GM23248 (cell line): ENCODE measurements around the gene TWSG1. TPM values are rescaled to one million over a fixed set of nuclear protein-coding genes. Genes with fewer than 3 reads are reported as not detected.

Experiments
- DNase-seq: peaks from one replicate; pipeline ENCODE4 v3.0.0-alpha.2; 2015
- H2AFZ ChIP-seq: fragments of 200-600 bp; sonication (generic); 2 replicates; pipeline ENCODE4 v1.6.1; 2016; ENCODE audit warnings: antibody characterized with exemption
- H3F3A ChIP-seq: fragments of 200-600 bp; sonication (generic); 2 replicates; pipeline ENCODE4 v1.6.1; 2016; ENCODE audit warnings: mild to moderate bottlenecking, antibody characterized with exemption, mixed run types; ENCODE audit not compliant: insufficient read depth
- H3K27ac ChIP-seq: fragments of 200-600 bp; sonication (generic); 2 replicates; pipeline ENCODE4 v1.5.1; 2016; ENCODE audit warnings: mild to moderate bottlenecking
- H3K27me3 ChIP-seq: fragments of 200-600 bp; sonication (generic); replicated peaks from 2 replicates; pipeline ENCODE4 v1.6.1; 2016; ENCODE audit warnings: mild to moderate bottlenecking; ENCODE audit not compliant: insufficient read depth
- H3K36me3 ChIP-seq: fragments of 200-600 bp; sonication (generic); 2 replicates; pipeline ENCODE4 v1.6.1; 2016; ENCODE audit warnings: low read depth, mild to moderate bottlenecking
- H3K4me1 ChIP-seq: fragments of 200-600 bp; sonication (generic); 2 replicates; pipeline ENCODE4 v1.6.1; 2016; ENCODE audit warnings: mild to moderate bottlenecking; ENCODE audit not compliant: insufficient read depth
- H3K4me2 ChIP-seq: fragments of 200-600 bp; sonication (generic); one replicate; pipeline ENCODE4 v1.6.1; 2016; ENCODE audit warnings: mild to moderate bottlenecking; ENCODE audit not compliant: unreplicated experiment
- H3K4me3 ChIP-seq: fragments of 200-600 bp; sonication (generic); 2 replicates; pipeline ENCODE4 v1.5.1; 2016; ENCODE audit warnings: mild to moderate bottlenecking
- H3K79me2 ChIP-seq: fragments of 200-600 bp; sonication (generic); 2 replicates; pipeline ENCODE4 v1.6.1; 2016; ENCODE audit warnings: mild to moderate bottlenecking; ENCODE audit not compliant: insufficient read depth
- H3K9ac ChIP-seq: fragments of 200-600 bp; sonication (generic); 2 replicates; pipeline ENCODE4 v1.6.1; 2016; ENCODE audit warnings: mild to moderate bottlenecking
- H3K9me2 ChIP-seq: fragments of 200-600 bp; sonication (generic); 2 replicates; pipeline ENCODE4 v1.6.1; 2016; ENCODE audit warnings: mixed run types, mild to moderate bottlenecking, moderate library complexity; ENCODE audit not compliant: insufficient read depth
- H3K9me3 ChIP-seq: fragments of 200-600 bp; sonication (generic); one replicate; pipeline ENCODE4 v1.6.1; 2017; ENCODE audit warnings: low read depth
- H4K20me1 ChIP-seq: fragments of 200-600 bp; sonication (generic); 2 replicates; pipeline ENCODE4 v1.6.0; 2016; ENCODE audit not compliant: insufficient read depth
- EZH2 ChIP-seq: fragments of 200-600 bp; sonication (generic); IDR thresholded peaks from 2 replicates; pipeline ENCODE4 v1.6.1; 2018; ENCODE audit warnings: antibody characterized with exemption, mild to moderate bottlenecking; ENCODE audit not compliant: insufficient read depth, poor library complexity, severe bottlenecking
- EZH2phosphoT487 ChIP-seq: fragments of 200-600 bp; sonication (generic); IDR thresholded peaks from 2 replicates; pipeline ENCODE4 v1.6.1; 2018; ENCODE audit warnings: antibody characterized with exemption, moderate library complexity, mild to moderate bottlenecking, low read depth; ENCODE audit not compliant: insufficient read depth
- WGBS, 2 experiments: methylation state at CpG; one replicate each; pipeline ENCODE4 v1.1.6; 2015 to 2017; ENCODE audit warnings: low lambda C conversion rate in 2 of 2, low coverage in 1 of 2; ENCODE audit errors: missing lambda C conversion rate in 2 of 2; 5-methylcytosine and 5-hydroxymethylcytosine counted together
- in situ Hi-C: fragments of 300-500 bp; cut with MboI; formaldehyde crosslinking; loops from 2 replicates; pipeline ENCODE4 v1.15.0; 2020
- polyA plus RNA-seq: library from polyadenylated mRNA; unstranded; fragments of >200 nt; fragmentation: Nextera tagmentation; extraction: Ambion mirVana; gene quantifications from 2 replicates; pipeline ENCODE4 v1.2.1, GENCODE V29; 2016
- total RNA-seq: library from RNA; depleted of rRNA; stranded (reverse); fragments of >200 nt; shearing (Covaris generic); gene quantifications from 2 replicates; pipeline ENCODE4 v1.2.3, GENCODE V29; 2014; rRNA removed

Gene TWSG1
- total RNA-seq (124 and 136 TPM in 2 replicates), polyA plus RNA-seq (113 and 116 TPM in 2 replicates)

- Histone ChIP-seq H3K9me2 (no peaks in the 10 kb centered on the region), H3K79me2 (peaks cover 44% of the 10 kb centered on the region), H3K9ac (peak within 1 kb of the TSS; percentile 83), H3K27me3 (no peaks in the 10 kb centered on the region), H3K4me1 (peaks cover 19% of the 10 kb centered on the region), H3K9me3 (no peaks in the 10 kb centered on the region), H4K20me1 (no peaks in the 10 kb centered on the region), H2AFZ (peak within 1 kb of the TSS; percentile 99), H3K4me2 (peak within 1 kb of the TSS; percentile 90), H3K4me3 (peak within 1 kb of the TSS; percentile 92), H3K36me3 (peaks cover 16% of the 10 kb centered on the region; the same call in 1 of the 2 replicates), H3K27ac (peak within 1 kb of the TSS; percentile 78), H3F3A (peaks cover 10% of the 10 kb centered on the region; the same call in 1 of the 2 replicates)
- in situ Hi-C loops: no loop called here
- WGBS, 2 experiments: 0 to 2% methylated on average over 11 to 55 of the region's 67 CpGs
- no peak for TF ChIP-seq EZH2phosphoT487
- TF ChIP-seq EZH2: no peak
- peak; percentile 97 for DNase-seq
These were observed at the start of gene TWSG1 for GRCh38 chr18:9334329-9334972. Gene TWSG1, plus strand, starts transcription at chr18:9334773. Its CDS starts 2,457 bp downstream, at chr18:9337230.

- H3K9ac ChIP-seq: no peak overlapping the region
- no peak overlapping the region for H3K27ac ChIP-seq
- TF ChIP-seq EZH2phosphoT487 (no peak), EZH2 (no peak)
- no peak overlapping the region for H3K4me2 ChIP-seq
- H3K79me2 ChIP-seq: no peaks in the 10 kb centered on the region
- no peaks in the 10 kb centered on the region for H3F3A ChIP-seq
- DNase-seq: no peak
- no peak overlapping the region for H3K4me3 ChIP-seq
- no peak overlapping the region for H2AFZ ChIP-seq
- no peaks in the 10 kb centered on the region for H3K9me2 ChIP-seq
- no peaks in the 10 kb centered on the region for H3K4me1 ChIP-seq
- no peaks in the 10 kb centered on the region for H3K9me3 ChIP-seq
- no peaks in the 10 kb centered on the region for H4K20me1 ChIP-seq
- WGBS, 2 experiments: 95 to 100% methylated on average over 2 of the region's 2 CpGs
- H3K36me3 ChIP-seq: peaks cover 19% of the 10 kb centered on the region
- H3K27me3 ChIP-seq: no peaks in the 10 kb centered on the region
- in situ Hi-C loops: no loop called here
These were observed 49.0 kb upstream of the TWSG1 start for GRCh38 chr18:9285604-9286003.

DNA sequence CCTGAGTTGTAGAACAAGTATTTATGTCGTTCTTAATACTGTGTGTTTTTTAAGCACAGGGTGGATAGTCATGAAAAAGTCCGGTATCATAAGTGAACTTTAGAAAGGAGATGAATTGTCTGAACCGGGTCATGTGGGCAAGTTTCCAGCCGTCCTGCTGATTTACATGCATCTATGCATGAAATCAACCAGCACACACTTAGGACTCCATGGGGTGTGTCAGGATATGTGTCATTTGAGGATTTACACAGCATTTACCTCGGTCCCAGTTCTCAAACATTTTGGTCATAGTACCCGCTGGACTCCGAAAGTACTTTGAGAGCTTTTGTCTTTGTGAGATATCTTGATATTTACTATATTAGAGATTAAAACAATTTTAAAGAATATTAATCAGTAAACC, 47.5 kb upstream of the TWSG1 start:
- H4K20me1 ChIP-seq: no peaks in the 10 kb centered on the region
- 74 to 78% methylated on average over 7 of the region's 7 CpGs for WGBS, 2 experiments
- H3K36me3 ChIP-seq: peaks cover 9% of the 10 kb centered on the region
- no peaks in the 10 kb centered on the region for H3K9me2 ChIP-seq
- no peak overlapping the region for H3K27ac ChIP-seq
- no peak for TF ChIP-seq EZH2
- no peak for TF ChIP-seq EZH2phosphoT487
- H3F3A ChIP-seq: no peaks in the 10 kb centered on the region
- H3K79me2 ChIP-seq: no peaks in the 10 kb centered on the region
- in situ Hi-C loops: no loop called here
- no peak overlapping the region for H3K9ac ChIP-seq
- H2AFZ ChIP-seq: no peak overlapping the region
- DNase-seq: no peak
- H3K4me3 ChIP-seq: no peak overlapping the region
- no peaks in the 10 kb centered on the region for H3K27me3 ChIP-seq
- no peak overlapping the region for H3K4me2 ChIP-seq
- H3K4me1 ChIP-seq: no peaks in the 10 kb centered on the region
- no peaks in the 10 kb centered on the region for H3K9me3 ChIP-seq

GRCh38 chr18:9289698-9290097, 44.9 kb upstream of the TWSG1 start:
- Histone ChIP-seq H3K9me3 (no peaks in the 10 kb centered on the region), H3K79me2 (no peaks in the 10 kb centered on the region), H3F3A (no peaks in the 10 kb centered on the region), H3K9me2 (no peaks in the 10 kb centered on the region), H3K4me3 (no peak overlapping the region), H3K4me1 (no peaks in the 10 kb centered on the region), H2AFZ (no peak overlapping the region), H4K20me1 (no peaks in the 10 kb centered on the region), H3K27me3 (no peaks in the 10 kb centered on the region), H3K9ac (no peak overlapping the region), H3K27ac (no peak overlapping the region), H3K36me3 (no peaks in the 10 kb centered on the region; the same call in 1 of the 2 replicates), H3K4me2 (no peak overlapping the region)
- TF ChIP-seq EZH2phosphoT487: no peak
- TF ChIP-seq EZH2: no peak
- in situ Hi-C loops: no loop called here
- no peak for DNase-seq
